PC-9 (cell line): ENCODE measurements around the gene STYXL1. TPM values are rescaled to one million over a fixed set of nuclear protein-coding genes. Genes with fewer than 3 reads are reported as not detected.

Experiments
- BruUV-seq: library from RNA; stranded (reverse); fragments of 400-500 nt; replicated peaks from 2 replicates; lab custom pipeline; 2021; lab: Mats Ljungman, UMichigan
- CTCF ChIA-PET: fragments of 300-600 bp; sonication (Branson Sonifier 250); formaldehyde crosslinking; loops from one replicate; lab custom pipeline; 2022; ENCODE audit warnings: antibody characterized with exemption; lab: Charles Lee
- POLR2A ChIA-PET: fragments of 300-600 bp; sonication (Branson Sonifier 250); formaldehyde crosslinking; loops from one replicate; lab custom pipeline; 2022; ENCODE audit warnings: antibody characterized with exemption; ENCODE audit not compliant: unreplicated experiment; lab: Charles Lee
- DNase-seq, 2 experiments: peaks; one replicate each; pipeline versions ENCODE4 v3.0.0 to v3.0.0-alpha.2; 2015 to 2022; ENCODE audit warnings: mixed read lengths in 1 of 2
- H2AFZ ChIP-seq: fragments of 200-600 bp; sonication (generic); 2 replicates; pipeline ENCODE4 v1.8.1; 2017; ENCODE audit warnings: antibody characterized with exemption
- H3F3A ChIP-seq: fragments of 200-600 bp; sonication (generic); 2 replicates; pipeline ENCODE4 v1.8.1; 2017; ENCODE audit warnings: antibody characterized with exemption, mild to moderate bottlenecking, low read depth; ENCODE audit not compliant: insufficient read depth
- H3K27ac ChIP-seq: fragments of 200-600 bp; sonication (generic); 2 replicates; pipeline ENCODE4 v1.6.1; 2016; ENCODE audit warnings: mixed run types
- H3K27me3 ChIP-seq: fragments of 200-600 bp; sonication (generic); 2 replicates; pipeline ENCODE4 v1.6.1; 2016; ENCODE audit warnings: low read depth, mixed run types; ENCODE audit not compliant: insufficient read depth
- H3K36me3 ChIP-seq: fragments of 200-600 bp; sonication (generic); 2 replicates; pipeline ENCODE4 v1.6.1; 2016; ENCODE audit warnings: low read depth, mixed run types
- H3K4me1 ChIP-seq: fragments of 200-600 bp; sonication (generic); replicated peaks from 2 replicates; pipeline ENCODE4 v1.6.1; 2016; ENCODE audit warnings: mixed run types; ENCODE audit not compliant: insufficient read depth
- H3K4me2 ChIP-seq: fragments of 200-600 bp; sonication (generic); 2 replicates; pipeline ENCODE4 v1.6.1; 2017; ENCODE audit warnings: mixed run types
- H3K4me3 ChIP-seq: fragments of 200-600 bp; sonication (generic); 2 replicates; pipeline ENCODE4 v1.6.1; 2016; ENCODE audit warnings: mixed run types
- H3K79me2 ChIP-seq: fragments of 200-600 bp; sonication (generic); 2 replicates; pipeline ENCODE4 v1.6.1; 2017; ENCODE audit warnings: low read depth, mixed run types
- H3K9me2 ChIP-seq: fragments of 200-600 bp; sonication (generic); 2 replicates; pipeline ENCODE4 v1.8.1; 2017; ENCODE audit warnings: mild to moderate bottlenecking; ENCODE audit not compliant: insufficient read depth
- H3K9me3 ChIP-seq: fragments of 200-600 bp; sonication (generic); 2 replicates; pipeline ENCODE4 v1.8.1; 2016; ENCODE audit warnings: low read depth; ENCODE audit not compliant: insufficient read depth
- H4K20me1 ChIP-seq: fragments of 200-600 bp; sonication (generic); 2 replicates; pipeline ENCODE4 v1.8.1; 2017; ENCODE audit not compliant: insufficient read depth
- EZH2 ChIP-seq: fragments of 200-600 bp; sonication (generic); IDR thresholded peaks from 2 replicates; pipeline ENCODE4 v1.8.0; 2017; ENCODE audit warnings: antibody characterized with exemption, low read depth
- intact Hi-C: fragments of 100-400 bp; cut with micrococcal nuclease; formaldehyde crosslinking; loops from one replicate; pipeline ENCODE4 v1.10.0; 2022; ENCODE audit not compliant: unreplicated experiment
- total RNA-seq: library from RNA; stranded (reverse); gene quantifications from 2 replicates; pipeline ENCODE4 v1.2.3, GENCODE V29; 2021
- TF ChIP-seq, protein P1 (sequence below): fragments of 200-600 bp; sonication (generic); conservative IDR thresholded peaks from 2 replicates; pipeline ENCODE4 v1.6.1; 2017; ENCODE audit warnings: mixed run types, antibody characterized with exemption, mild to moderate bottlenecking, moderate library complexity

STYXL1 gene
- total RNA-seq, 1 experiment from 2014 or later = 77.7 TPM

DNA sequence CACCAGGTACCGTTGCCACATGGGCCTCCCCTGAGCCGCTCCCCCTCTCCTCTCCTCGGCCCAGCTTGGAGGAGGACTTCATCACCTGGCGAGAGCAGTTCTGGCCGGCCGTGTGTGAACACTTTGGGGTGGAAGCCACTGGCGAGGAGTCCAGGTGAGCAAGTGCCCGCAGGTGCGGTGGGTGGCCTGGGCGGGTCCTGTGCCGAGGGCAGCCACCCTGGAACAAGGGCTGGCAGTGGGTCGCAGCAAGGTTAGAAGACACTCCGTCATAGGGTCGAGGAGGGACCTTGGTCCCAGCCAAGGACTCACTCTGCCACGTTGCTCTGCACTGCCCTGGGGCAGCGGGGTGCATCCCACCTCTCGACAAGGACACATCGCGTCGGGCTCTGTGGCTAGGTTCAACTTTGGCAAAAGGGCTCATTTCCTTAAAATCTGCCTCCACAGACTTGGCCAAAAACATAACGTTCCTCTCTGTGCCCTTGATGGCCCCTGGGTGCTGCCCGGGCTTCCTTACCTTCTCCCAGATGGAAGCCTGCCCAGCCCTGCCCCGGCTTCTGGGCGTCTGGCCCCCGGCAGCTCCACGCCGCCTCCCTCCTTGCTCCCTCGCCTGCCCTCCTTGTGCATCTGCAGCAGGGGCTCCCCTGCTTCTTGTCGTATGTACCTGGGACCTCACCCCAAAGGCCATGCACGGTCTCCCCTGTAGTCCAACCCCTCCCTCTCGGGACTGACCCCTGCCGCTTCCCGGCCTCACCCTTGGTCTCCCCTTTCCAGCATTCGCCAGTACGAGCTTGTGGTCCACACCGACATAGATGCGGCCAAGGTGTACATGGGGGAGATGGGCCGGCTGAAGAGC is 66.1 kb downstream of the STYXL1 start:
- BruUV-seq = no TSS peak
- intact Hi-C loops = no loop called here
- Histone ChIP-seq H3K79me2 (no peaks in the 10 kb centered on the region), H3K4me2 (no peak overlapping the region), H3F3A (0 out of 2 replicates have a peak, but pooled peaks cover 6% of the 10 kb centered on the region), H2AFZ (no peak overlapping the region), H3K9me2 (no peaks in the 10 kb centered on the region), H3K4me3 (no peak overlapping the region), H3K4me1 (no peaks in the 10 kb centered on the region), H3K36me3 (no peaks in the 10 kb centered on the region), H3K27ac (no peak overlapping the region), H4K20me1 (no peaks in the 10 kb centered on the region; the same call in 1 of the 2 replicates), H3K27me3 (no peaks in the 10 kb centered on the region), H3K9me3 (no peaks in the 10 kb centered on the region)
- no peak for DNase-seq
- CTCF ChIA-PET = no interaction called here
- POLR2A ChIA-PET = interaction anchor here (0.6 to 0.7 kb wide), 2 partner anchors 117 to 409 kb away, joined by 5 to 18 read pairs; no protein-coding TSS in a partner anchor
- no peak for TF ChIP-seq EZH2
- TF ChIP-seq, protein P1, sequence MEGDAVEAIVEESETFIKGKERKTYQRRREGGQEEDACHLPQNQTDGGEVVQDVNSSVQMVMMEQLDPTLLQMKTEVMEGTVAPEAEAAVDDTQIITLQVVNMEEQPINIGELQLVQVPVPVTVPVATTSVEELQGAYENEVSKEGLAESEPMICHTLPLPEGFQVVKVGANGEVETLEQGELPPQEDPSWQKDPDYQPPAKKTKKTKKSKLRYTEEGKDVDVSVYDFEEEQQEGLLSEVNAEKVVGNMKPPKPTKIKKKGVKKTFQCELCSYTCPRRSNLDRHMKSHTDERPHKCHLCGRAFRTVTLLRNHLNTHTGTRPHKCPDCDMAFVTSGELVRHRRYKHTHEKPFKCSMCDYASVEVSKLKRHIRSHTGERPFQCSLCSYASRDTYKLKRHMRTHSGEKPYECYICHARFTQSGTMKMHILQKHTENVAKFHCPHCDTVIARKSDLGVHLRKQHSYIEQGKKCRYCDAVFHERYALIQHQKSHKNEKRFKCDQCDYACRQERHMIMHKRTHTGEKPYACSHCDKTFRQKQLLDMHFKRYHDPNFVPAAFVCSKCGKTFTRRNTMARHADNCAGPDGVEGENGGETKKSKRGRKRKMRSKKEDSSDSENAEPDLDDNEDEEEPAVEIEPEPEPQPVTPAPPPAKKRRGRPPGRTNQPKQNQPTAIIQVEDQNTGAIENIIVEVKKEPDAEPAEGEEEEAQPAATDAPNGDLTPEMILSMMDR = no peak

DNA sequence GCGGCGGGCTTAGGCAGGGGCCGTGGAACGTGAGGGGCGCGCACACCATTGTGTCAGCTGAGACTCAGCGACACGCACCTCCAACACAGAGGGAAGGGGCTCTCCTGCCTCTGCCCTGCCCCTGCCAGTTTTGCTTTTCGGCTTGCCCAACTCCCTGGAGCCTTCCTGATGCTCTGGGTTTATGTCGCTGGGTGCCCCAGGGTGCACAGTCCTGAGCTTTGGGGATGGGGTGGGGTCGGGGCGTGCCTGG is 66.7 kb downstream of the STYXL1 start:
- no peaks in the 10 kb centered on the region for H3K36me3 ChIP-seq
- no peak overlapping the region for H3K4me2 ChIP-seq
- no peaks in the 10 kb centered on the region for H3K9me3 ChIP-seq
- H3K9me2 ChIP-seq = no peaks in the 10 kb centered on the region
- no peak overlapping the region for H3K4me3 ChIP-seq
- H4K20me1 ChIP-seq = no peaks in the 10 kb centered on the region; the same call in 1 of the 2 replicates
- intact Hi-C loops = no loop called here
- TF ChIP-seq EZH2 = no peak
- TF ChIP-seq, protein P1 = no peak
- ChIA-PET POLR2A (interaction anchor here (0.7 kb wide), 1 partner anchor 40 kb away, joined by 4 read pairs; no protein-coding TSS in a partner anchor), CTCF (no interaction called here)
- H3K27me3 ChIP-seq = no peaks in the 10 kb centered on the region
- DNase-seq = no peak
- 0 out of 2 replicates have a peak, but pooled peaks cover 6% of the 10 kb centered on the region for H3F3A ChIP-seq
- no TSS peak for BruUV-seq
- H3K4me1 ChIP-seq = no peaks in the 10 kb centered on the region
- H3K27ac ChIP-seq = no peak overlapping the region
- H2AFZ ChIP-seq = no peak overlapping the region
- no peaks in the 10 kb centered on the region for H3K79me2 ChIP-seq

DNA sequence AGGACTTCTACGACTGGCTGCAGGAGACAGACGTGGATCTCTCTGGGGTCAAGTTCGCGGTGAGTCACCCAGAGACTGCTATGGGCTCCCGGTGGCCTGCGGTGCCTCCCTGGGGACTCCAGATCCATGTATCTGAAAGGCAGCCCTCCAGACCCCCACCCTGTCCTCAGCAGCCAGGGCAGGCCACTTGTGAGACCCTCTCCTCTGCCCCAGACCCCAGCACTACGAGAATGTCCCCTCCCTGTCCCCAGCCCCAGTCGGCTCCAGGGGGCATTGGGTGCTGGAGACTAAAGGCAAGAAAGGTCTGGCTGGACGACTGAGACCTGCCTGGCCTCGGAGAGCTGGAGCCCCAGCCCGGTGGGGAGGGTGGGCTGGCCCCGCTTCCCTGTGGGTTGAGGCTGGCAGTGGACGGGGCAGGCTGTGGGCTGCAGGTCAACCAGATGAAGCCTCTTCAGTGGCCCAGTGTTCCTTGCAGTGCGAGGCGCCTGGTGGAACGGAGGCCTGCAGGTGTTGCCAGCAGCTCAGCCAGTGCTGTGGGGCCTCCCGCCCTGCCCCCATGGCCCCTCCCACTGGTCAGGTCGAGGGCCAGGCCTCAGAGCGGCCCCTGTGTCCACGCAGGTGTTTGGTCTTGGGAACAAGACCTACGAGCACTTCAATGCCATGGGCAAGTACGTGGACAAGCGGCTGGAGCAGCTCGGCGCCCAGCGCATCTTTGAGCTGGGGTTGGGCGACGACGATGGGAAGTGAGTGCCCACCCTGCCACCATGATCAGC is 67.2 kb downstream of the STYXL1 start:
- H4K20me1 ChIP-seq = no peaks in the 10 kb centered on the region; the same call in 1 of the 2 replicates
- H3K9me2 ChIP-seq = no peaks in the 10 kb centered on the region
- 0 out of 2 replicates have a peak, but pooled peaks cover 6% of the 10 kb centered on the region for H3F3A ChIP-seq
- no TSS peak for BruUV-seq
- no peaks in the 10 kb centered on the region for H3K79me2 ChIP-seq
- H3K4me3 ChIP-seq = no peak overlapping the region
- no peaks in the 10 kb centered on the region for H3K4me1 ChIP-seq
- H3K27ac ChIP-seq = no peak overlapping the region
- H3K9me3 ChIP-seq = no peaks in the 10 kb centered on the region
- TF ChIP-seq, protein P1 = no peak
- no peak for TF ChIP-seq EZH2
- no peaks in the 10 kb centered on the region for H3K27me3 ChIP-seq
- CTCF ChIA-PET = no interaction called here
- H2AFZ ChIP-seq = no peak overlapping the region
- intact Hi-C loops = no loop called here
- H3K36me3 ChIP-seq = no peaks in the 10 kb centered on the region
- DNase-seq = no peak
- H3K4me2 ChIP-seq = no peak overlapping the region
- POLR2A ChIA-PET = interaction anchor here (0.7 kb wide), 1 partner anchor 40 kb away, joined by 4 read pairs; no protein-coding TSS in a partner anchor
